Testis (tissue), 3 donors: ENCODE results near the gene AP3M1. TPM values are rescaled to one million over a fixed set of nuclear protein-coding genes. Genes with fewer than 3 reads are reported as not detected.
"Not testable (repeated sequence)": the region's sequence is repeated elsewhere in the genome, so short reads cannot be mapped to it uniquely, and the experiment has no call there.

Experiments
- DNase-seq: peaks from one replicate; pipeline ENCODE4 v3.0.0-alpha.2; 2019
- H3K27ac ChIP-seq, 2 donors: fragments of 200-600 bp; sonication (generic); one replicate each; pipeline ENCODE4 v1.5.1; 2019
- H3K27me3 ChIP-seq: fragments of 200-600 bp; sonication (generic); one replicate; pipeline ENCODE4 v1.5.1; 2019
- H3K36me3 ChIP-seq: fragments of 200-600 bp; sonication (generic); one replicate; pipeline ENCODE4 v1.5.1; 2017; ENCODE audit warnings: low read depth; ENCODE audit errors: missing control alignments
- H3K4me1 ChIP-seq: fragments of 200-600 bp; sonication (generic); one replicate; pipeline ENCODE4 v1.5.1; 2019
- H3K4me3 ChIP-seq, 2 donors: fragments of 200-600 bp; sonication (generic); one replicate each; pipeline ENCODE4 v1.5.1; 2017 to 2019
- H3K9me3 ChIP-seq: fragments of 200-600 bp; sonication (generic); one replicate; pipeline ENCODE4 v1.5.1; 2017
- CTCF ChIP-seq, 3 experiments: fragments of 450-650 bp in 2 of 3; fragments of 200-600 bp in 1 of 3; sonication (generic) in 1 of 3; IDR thresholded peaks; one replicate each; pipeline ENCODE4 v1.5.1; 2016 to 2019; ENCODE audit warnings: antibody characterized with exemption in 3 of 3, mild to moderate bottlenecking in 2 of 3, moderate library complexity in 1 of 3
- POLR2A ChIP-seq: fragments of 450-650 bp; IDR thresholded peaks from one replicate; pipeline ENCODE4 v1.6.1; 2017; ENCODE audit warnings: antibody characterized with exemption, mild to moderate bottlenecking, moderate library complexity
- WGBS, 2 donors: methylation state at CpG; one replicate each; pipeline ENCODE4 v1.1.5; 2018; 5-methylcytosine and 5-hydroxymethylcytosine counted together
- intact Hi-C: fragments of 100-400 bp; cut with DNase I; formaldehyde crosslinking; loops from one replicate; pipeline ENCODE4 v1.15.1; 2023; ENCODE audit warnings: low total_unique reads
- polyA plus RNA-seq: library from polyadenylated mRNA; stranded (reverse); fragments of 350-450 nt; fragmentation: Illumina TruSeq; extraction: RNeasy Lipid Tissue Mini Kit (QIAGEN cat#74804); gene quantifications from one replicate; pipeline ENCODE4 v1.2.3, GENCODE V29; 2014; ENCODE audit warnings: low read depth, low replicate concordance; ENCODE audit not compliant: insufficient read depth
- total RNA-seq, 2 donors: library from RNA; depleted of rRNA; stranded (reverse); fragments of >200 nt; gene quantifications; one replicate each; pipeline ENCODE4 v1.2.3, GENCODE V29; 2016

The AP3M1 gene
- total and polyA plus RNA-seq, 3 donors from 2014 or later: 32.0 to 44.4 (median 38.6) TPM

GRCh38 chr10:74190494-74190893 lies 39.9 kb upstream of the AP3M1 start:
- Histone ChIP-seq H3K4me3 (no peak overlapping the region), H3K27ac (peak overlapping the region in 1 of 2 donors; percentile 55), H3K4me1 (peaks cover 7% of the 10 kb centered on the region), H3K36me3 (no peaks in the 10 kb centered on the region), H3K9me3 (no peaks in the 10 kb centered on the region), H3K27me3 (no peaks in the 10 kb centered on the region)
- intact Hi-C loops: no loop called here
- no peak for DNase-seq
- no peak for TF ChIP-seq CTCF (IDR thresholded peaks at IDR 0.05)
- no peak for TF ChIP-seq POLR2A

- Histone ChIP-seq H3K9me3 (no peaks in the 10 kb centered on the region), H3K27me3 (no peaks in the 10 kb centered on the region), H3K4me1 (peaks cover 7% of the 10 kb centered on the region), H3K36me3 (no peaks in the 10 kb centered on the region), H3K27ac (peak overlapping the region; percentile 42 to 55), H3K4me3 (no peak overlapping the region)
- TF ChIP-seq POLR2A (no peak), CTCF (IDR thresholded peaks at IDR 0.05) (no peak)
- no peak for DNase-seq
- intact Hi-C loops: no loop called here
- 37 to 43% methylated on average over 3 of the region's 3 CpGs for WGBS, 2 donors
These were observed 39.4 kb upstream of the AP3M1 start for GRCh38 chr10:74189999-74190421.

GRCh38 chr10:74188617-74189016 lies 38.0 kb upstream of the AP3M1 start:
- H3K9me3 ChIP-seq, DNase-seq, H3K27ac ChIP-seq, H3K4me3 ChIP-seq, H3K36me3 ChIP-seq, H3K4me1 ChIP-seq, H3K27me3 ChIP-seq, intact Hi-C loops: not testable (repeated sequence)
- 89 to 94% methylated on average over 13 of the region's 13 CpGs for WGBS, 2 donors

GRCh38 chr10:74187237-74187636 lies 36.6 kb upstream of the AP3M1 start:
- intact Hi-C loops: no loop called here
- no peak for TF ChIP-seq POLR2A
- TF ChIP-seq CTCF (IDR thresholded peaks at IDR 0.05): no peak
- no peaks in the 10 kb centered on the region for H3K36me3 ChIP-seq

GRCh38 chr10:74186678-74187077 lies 36.0 kb upstream of the AP3M1 start:
- H3K4me1 ChIP-seq: peaks cover 7% of the 10 kb centered on the region
- intact Hi-C loops: no loop called here
- no peaks in the 10 kb centered on the region for H3K36me3 ChIP-seq
- TF ChIP-seq POLR2A (no peak), CTCF (IDR thresholded peaks at IDR 0.05) (no peak)
- H3K27ac ChIP-seq: no peak overlapping the region
- no peaks in the 10 kb centered on the region for H3K27me3 ChIP-seq
- no peaks in the 10 kb centered on the region for H3K9me3 ChIP-seq
- DNase-seq: no peak
- H3K4me3 ChIP-seq: no peak overlapping the region

More at GRCh38 chr10:74187237-74187636, 36.6 kb upstream of the AP3M1 start:
- DNase-seq: no peak
- WGBS, 2 donors: 89 to 94% methylated on average over 1 of the region's 1 CpG
- Histone ChIP-seq H3K9me3 (no peaks in the 10 kb centered on the region), H3K4me1 (peaks cover 7% of the 10 kb centered on the region), H3K27ac (no peak overlapping the region), H3K27me3 (no peaks in the 10 kb centered on the region), H3K4me3 (no peak overlapping the region)
